Fibroblast of lung (primary cell): ENCODE measurements around the gene OTUB2. TPM values are rescaled to one million over a fixed set of nuclear protein-coding genes. Genes with fewer than 3 reads are reported as not detected.

ENCODE experiments used
- DNase-seq, 2 donors: peaks; one replicate each; pipeline versions ENCODE4 v3.0.0 to v3.0.0-alpha.2; 2010; ENCODE audit warnings: low read depth in 2 of 2
- H2AFZ ChIP-seq: 2 replicates; pipeline ENCODE4 v1.5.1; 2012; ENCODE audit warnings: low read length, control low read depth, inconsistent platforms
- H3K27ac ChIP-seq: 2 replicates; pipeline ENCODE4 v1.5.1; 2011; ENCODE audit warnings: low read length, control low read depth; ENCODE audit not compliant: insufficient read depth
- H3K27me3 ChIP-seq: 2 replicates; pipeline ENCODE4 v1.5.1; 2011; ENCODE audit warnings: mild to moderate bottlenecking, low read length; ENCODE audit not compliant: control insufficient read depth, insufficient read depth
- H3K36me3 ChIP-seq: 2 replicates; pipeline ENCODE4 v1.5.1; 2011; ENCODE audit warnings: low read length; ENCODE audit not compliant: control insufficient read depth, insufficient read depth
- H3K4me1 ChIP-seq: 2 replicates; pipeline ENCODE4 v1.5.1; 2011; ENCODE audit warnings: low read length; ENCODE audit not compliant: control insufficient read depth, insufficient read depth; ENCODE audit errors: extremely low read depth
- H3K4me2 ChIP-seq: 2 replicates; pipeline ENCODE4 v1.5.1; 2011; ENCODE audit warnings: low read length, control low read depth; ENCODE audit not compliant: insufficient read depth; ENCODE audit errors: extremely low read depth
- H3K4me3 ChIP-seq, 4 experiments: fragments of 200-600 bp in 1 of 4; sonication (generic) in 1 of 4; replicated peaks in 1 of 4; 2 replicates each; pipeline ENCODE4 v1.5.1; 2011 to 2016; ENCODE audit warnings: low read length in 4 of 4, low read depth in 3 of 4, mild to moderate bottlenecking in 3 of 4, control low read depth in 2 of 4, inconsistent platforms in 1 of 4, mixed read lengths in 1 of 4; ENCODE audit not compliant: insufficient read depth in 1 of 4; ENCODE audit errors: control extremely low read depth in 1 of 4
- H3K79me2 ChIP-seq: 2 replicates; pipeline ENCODE4 v1.5.1; 2012; ENCODE audit warnings: mild to moderate bottlenecking, low read length, inconsistent platforms; ENCODE audit not compliant: control insufficient read depth, insufficient read depth
- H3K9ac ChIP-seq: 2 replicates; pipeline ENCODE4 v1.5.1; 2011; ENCODE audit warnings: mild to moderate bottlenecking, low read length, control low read depth; ENCODE audit not compliant: insufficient read depth
- H3K9me3 ChIP-seq: 2 replicates; pipeline ENCODE4 v1.5.1; 2012; ENCODE audit warnings: low read depth, low read length; ENCODE audit not compliant: control insufficient read depth, insufficient read depth
- H4K20me1 ChIP-seq: 2 replicates; pipeline ENCODE4 v1.5.1; 2011; ENCODE audit warnings: low read length; ENCODE audit not compliant: control insufficient read depth, insufficient read depth; ENCODE audit errors: extremely low read depth
- EZH2 ChIP-seq: IDR thresholded peaks from 2 replicates; pipeline ENCODE4 v1.5.1; 2012; ENCODE audit warnings: low read length, control low read depth, mild to moderate bottlenecking; ENCODE audit errors: missing control alignments
- polyA plus RNA-seq, 2 donors: library from polyadenylated mRNA; depleted of rRNA in 1 of 2; stranded (reverse) in 1 of 2; unstranded in 1 of 2; fragments of >200 nt; gene quantifications; 2 replicates each; pipeline ENCODE4 v1.2.1, GENCODE V29; 2011 to 2012; ENCODE audit warnings: missing spikeins in 1 of 2
- total RNA-seq: library from RNA; depleted of rRNA; stranded (reverse); fragments of >200 nt; gene quantifications from 2 replicates; pipeline ENCODE4 v1.2.1, GENCODE V29; 2014
- TF ChIP-seq, protein P1 (sequence below), 2 donors: IDR thresholded peaks in 1 of 2; conservative IDR thresholded peaks in 1 of 2; 1 replicate in 1 of 2; 2 replicates in 1 of 2; pipeline ENCODE4 v1.5.1; 2011 to 2012; ENCODE audit warnings: low read length in 2 of 2, control low read depth in 1 of 2, inconsistent platforms in 1 of 2, low read depth in 1 of 2, mild to moderate bottlenecking in 1 of 2

The OTUB2 gene
- total and polyA plus RNA-seq, 2 donors (not counting 1 experiment from before 2014, with no cell fraction given), result 1.3 to 2.3 TPM

DNA sequence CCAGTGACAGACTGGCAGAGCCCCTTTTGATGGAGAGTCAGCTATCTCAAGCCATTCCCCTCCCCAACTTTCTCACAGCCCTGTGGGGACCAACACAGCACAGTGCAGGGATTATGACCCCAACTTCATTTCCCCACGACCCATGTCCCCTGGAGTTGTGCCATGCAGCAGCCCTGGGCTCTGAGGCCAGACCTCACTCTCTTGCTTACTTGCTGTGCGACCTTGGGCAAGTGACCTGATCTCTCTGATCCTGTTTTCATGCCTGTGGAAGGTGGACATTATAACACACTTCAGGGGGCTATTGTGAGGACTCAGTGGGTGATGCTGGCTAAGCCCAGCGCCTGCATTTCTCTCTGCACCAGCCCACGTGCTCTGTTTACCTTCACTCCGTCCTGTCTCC lies 14.1 kb downstream of the OTUB2 start:
- TF ChIP-seq EZH2, result no peak
- TF ChIP-seq, protein P1, sequence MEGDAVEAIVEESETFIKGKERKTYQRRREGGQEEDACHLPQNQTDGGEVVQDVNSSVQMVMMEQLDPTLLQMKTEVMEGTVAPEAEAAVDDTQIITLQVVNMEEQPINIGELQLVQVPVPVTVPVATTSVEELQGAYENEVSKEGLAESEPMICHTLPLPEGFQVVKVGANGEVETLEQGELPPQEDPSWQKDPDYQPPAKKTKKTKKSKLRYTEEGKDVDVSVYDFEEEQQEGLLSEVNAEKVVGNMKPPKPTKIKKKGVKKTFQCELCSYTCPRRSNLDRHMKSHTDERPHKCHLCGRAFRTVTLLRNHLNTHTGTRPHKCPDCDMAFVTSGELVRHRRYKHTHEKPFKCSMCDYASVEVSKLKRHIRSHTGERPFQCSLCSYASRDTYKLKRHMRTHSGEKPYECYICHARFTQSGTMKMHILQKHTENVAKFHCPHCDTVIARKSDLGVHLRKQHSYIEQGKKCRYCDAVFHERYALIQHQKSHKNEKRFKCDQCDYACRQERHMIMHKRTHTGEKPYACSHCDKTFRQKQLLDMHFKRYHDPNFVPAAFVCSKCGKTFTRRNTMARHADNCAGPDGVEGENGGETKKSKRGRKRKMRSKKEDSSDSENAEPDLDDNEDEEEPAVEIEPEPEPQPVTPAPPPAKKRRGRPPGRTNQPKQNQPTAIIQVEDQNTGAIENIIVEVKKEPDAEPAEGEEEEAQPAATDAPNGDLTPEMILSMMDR (conservative IDR thresholded peaks at IDR 0.05 in 1 of 2, IDR thresholded peaks at IDR 0.05 in 1 of 2; ENCODE audit: low read depth in 1 of 2, low read length in 2 of 2), result no peak
- Histone ChIP-seq H3K36me3 (peaks cover 5% of the 10 kb centered on the region), H3K79me2 (no peaks in the 10 kb centered on the region), H4K20me1 (no peaks in the 10 kb centered on the region), H3K4me2 (no peak overlapping the region), H3K27ac (no peak overlapping the region), H3K9ac (no peak overlapping the region), H3K9me3 (no peaks in the 10 kb centered on the region), H2AFZ (no peak overlapping the region), H3K4me3 (no peak overlapping the region), H3K27me3 (no peaks in the 10 kb centered on the region), H3K4me1 (peaks cover 25% of the 10 kb centered on the region)
- no peak for DNase-seq

DNA sequence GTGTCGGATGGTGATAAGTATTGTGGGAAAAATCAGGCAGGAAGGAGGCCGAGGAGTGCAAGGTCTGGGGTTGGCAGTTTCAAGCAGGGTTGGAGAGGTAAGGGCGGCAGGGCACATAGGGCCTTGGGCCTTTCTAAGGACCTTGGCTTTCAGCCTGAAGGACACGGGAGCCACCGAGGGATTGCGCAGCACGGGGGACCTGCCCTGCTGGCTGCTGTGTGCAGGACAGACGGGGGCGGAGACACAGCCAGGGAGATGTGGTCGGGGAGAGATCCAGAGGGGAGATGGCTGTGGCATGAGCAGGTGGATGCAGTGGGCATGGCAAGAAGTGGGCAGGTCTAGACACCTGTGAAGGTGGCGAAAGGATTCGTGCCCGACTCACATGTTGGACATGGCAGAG lies 14.7 kb downstream of the OTUB2 start:
- no peak for TF ChIP-seq EZH2
- TF ChIP-seq, protein P1 (conservative IDR thresholded peaks at IDR 0.05 in 1 of 2, IDR thresholded peaks at IDR 0.05 in 1 of 2; ENCODE audit: low read depth in 1 of 2, low read length in 2 of 2), result no peak
- H4K20me1 ChIP-seq, result no peaks in the 10 kb centered on the region
- H3K9ac ChIP-seq, result no peak overlapping the region
- H3K4me2 ChIP-seq, result no peak overlapping the region
- H3K4me3 ChIP-seq, result no peak overlapping the region
- H2AFZ ChIP-seq, result no peak overlapping the region
- no peak for DNase-seq
- no peak overlapping the region for H3K27ac ChIP-seq
- no peaks in the 10 kb centered on the region for H3K27me3 ChIP-seq
- no peaks in the 10 kb centered on the region for H3K79me2 ChIP-seq
- H3K4me1 ChIP-seq, result peaks cover 25% of the 10 kb centered on the region
- H3K36me3 ChIP-seq, result peaks cover 8% of the 10 kb centered on the region
- no peaks in the 10 kb centered on the region for H3K9me3 ChIP-seq

DNA sequence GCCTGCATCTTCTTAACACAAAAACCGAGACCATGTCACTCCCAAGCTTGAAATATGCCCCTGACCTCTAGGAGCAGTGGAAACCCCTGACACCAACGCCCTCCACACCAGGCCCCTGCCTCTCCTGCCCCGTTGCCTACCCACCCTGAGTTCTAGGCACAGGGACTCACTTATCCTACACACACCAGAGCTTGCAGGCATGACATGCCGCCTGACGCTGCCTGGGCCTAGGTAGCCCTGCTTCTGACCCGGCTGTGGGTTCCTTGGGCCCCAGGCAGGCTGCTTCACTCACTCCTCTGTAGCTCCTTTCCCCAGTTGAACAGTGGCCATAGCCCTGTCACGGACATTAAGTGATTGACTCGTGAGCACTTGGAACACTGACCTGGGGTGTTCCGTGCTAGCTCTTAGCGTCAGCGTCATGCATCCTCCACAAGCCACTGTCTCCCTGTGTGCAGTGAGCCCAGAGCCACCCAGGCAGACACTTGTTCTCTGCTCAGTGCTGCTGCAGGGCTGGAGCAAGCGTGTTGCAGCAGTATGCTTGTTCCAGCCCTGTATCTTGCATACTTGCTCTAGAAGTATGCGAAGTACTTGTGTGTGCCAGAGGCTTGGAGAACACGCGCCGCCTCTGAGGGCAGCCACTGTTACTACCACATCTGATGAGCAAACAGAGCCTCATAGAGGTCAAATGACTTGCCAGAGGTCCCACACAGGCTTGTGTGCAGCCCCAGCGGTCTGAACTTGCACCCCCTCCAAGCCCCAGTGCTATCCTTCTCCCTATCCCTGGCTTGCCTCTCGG lies 15.6 kb downstream of the OTUB2 start:
- Histone ChIP-seq H3K9ac (no peak overlapping the region), H3K9me3 (no peaks in the 10 kb centered on the region), H4K20me1 (no peaks in the 10 kb centered on the region), H3K4me3 (no peak overlapping the region), H3K4me1 (peaks cover 25% of the 10 kb centered on the region), H3K79me2 (no peaks in the 10 kb centered on the region), H3K27ac (peak overlapping the region; percentile 2), H3K36me3 (peaks cover 10% of the 10 kb centered on the region), H3K27me3 (no peaks in the 10 kb centered on the region), H2AFZ (no peak overlapping the region), H3K4me2 (peak overlapping the region; percentile 71)
- TF ChIP-seq, protein P1 (conservative IDR thresholded peaks at IDR 0.05 in 1 of 2, IDR thresholded peaks at IDR 0.05 in 1 of 2; ENCODE audit: low read depth in 1 of 2, low read length in 2 of 2), result no peak
- no peak for TF ChIP-seq EZH2
- peak; percentile 75 to 85 for DNase-seq
